Measurements from ENCODE around the gene PRR3. TPM values are rescaled to one million over a fixed set of nuclear protein-coding genes. Genes with fewer than 3 reads are reported as not detected.

Gene PRR3
- total and polyA plus RNA-seq, 2 of the 13 experiments (the other 11 are each of a cell fraction or from before 2014, with no cell fraction given), result 14.6 to 21.2 TPM

GRCh38 chr6:30556066-30556905, 809 bp upstream of the PRR3 start, which contains the start of gene GNL1 (continued):
- TF ChIP-seq RAD21 (CRISPR knock-in tag; IDR thresholded peaks at IDR 0.05) (peak; percentile 44; the same call in 1 of the 2 replicates), GMEB2 (CRISPR knock-in tag; IDR thresholded peaks at IDR 0.05; ENCODE audit: low read depth) (no peak), NFKB2 (CRISPR knock-in tag; IDR thresholded peaks at IDR 0.05; ENCODE audit: borderline replicate concordance) (peak; percentile 46; the same call in 1 of the 2 replicates), ESRRA (CRISPR knock-in tag; IDR thresholded peaks at IDR 0.05; ENCODE audit: low read depth) (peak; percentile 24; the same call in 1 of the 2 replicates), GZF1 (CRISPR knock-in tag; IDR thresholded peaks at IDR 0.05) (0 out of 2 replicates have a peak, but pooled peaks have one; percentile 68), DDIT3 (CRISPR knock-in tag; IDR thresholded peaks at IDR 0.05) (no peak), MIER3 (CRISPR knock-in tag; IDR thresholded peaks at IDR 0.05; ENCODE audit: borderline replicate concordance) (no peak), MYNN (CRISPR knock-in tag; IDR thresholded peaks at IDR 0.05; ENCODE audit: low read depth) (no peak), RFXAP (CRISPR knock-in tag; IDR thresholded peaks at IDR 0.05; ENCODE audit: borderline replicate concordance) (peak; percentile 68; the same call in 1 of the 2 replicates), ZNF432 (CRISPR knock-in tag; IDR thresholded peaks at IDR 0.05; ENCODE audit: borderline replicate concordance) (no peak), ZKSCAN8 (CRISPR knock-in tag; IDR thresholded peaks at IDR 0.05; ENCODE audit: borderline replicate concordance) (peak; percentile 65; the same call in 1 of the 2 replicates), ZNF598 (CRISPR knock-in tag; IDR thresholded peaks at IDR 0.05; ENCODE audit: borderline replicate concordance) (no peak), HOXA3 (CRISPR knock-in tag; IDR thresholded peaks at IDR 0.05) (peak; percentile 74; the same call in 1 of the 2 replicates), ZNF713 (CRISPR knock-in tag; IDR thresholded peaks at IDR 0.05) (no peak), FOXP1 (IDR thresholded peaks at IDR 0.05) (no peak), FOXP1 (CRISPR knock-in tag; IDR thresholded peaks at IDR 0.05) (no peak), FOSL2 (CRISPR knock-in tag; IDR thresholded peaks at IDR 0.05) (peak; percentile 62), ZNF441 (CRISPR knock-in tag; IDR thresholded peaks at IDR 0.05; ENCODE audit: borderline replicate concordance) (peak; percentile 94; the same call in 1 of the 2 replicates)
- TF ChIP-seq, protein P1, sequence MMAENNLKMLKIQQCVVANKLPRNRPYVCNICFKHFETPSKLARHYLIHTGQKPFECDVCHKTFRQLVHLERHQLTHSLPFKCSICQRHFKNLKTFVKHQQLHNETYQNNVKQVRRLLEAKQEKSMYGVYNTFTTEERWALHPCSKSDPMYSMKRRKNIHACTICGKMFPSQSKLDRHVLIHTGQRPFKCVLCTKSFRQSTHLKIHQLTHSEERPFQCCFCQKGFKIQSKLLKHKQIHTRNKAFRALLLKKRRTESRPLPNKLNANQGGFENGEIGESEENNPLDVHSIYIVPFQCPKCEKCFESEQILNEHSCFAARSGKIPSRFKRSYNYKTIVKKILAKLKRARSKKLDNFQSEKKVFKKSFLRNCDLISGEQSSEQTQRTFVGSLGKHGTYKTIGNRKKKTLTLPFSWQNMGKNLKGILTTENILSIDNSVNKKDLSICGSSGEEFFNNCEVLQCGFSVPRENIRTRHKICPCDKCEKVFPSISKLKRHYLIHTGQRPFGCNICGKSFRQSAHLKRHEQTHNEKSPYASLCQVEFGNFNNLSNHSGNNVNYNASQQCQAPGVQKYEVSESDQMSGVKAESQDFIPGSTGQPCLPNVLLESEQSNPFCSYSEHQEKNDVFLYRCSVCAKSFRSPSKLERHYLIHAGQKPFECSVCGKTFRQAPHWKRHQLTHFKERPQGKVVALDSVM (CRISPR knock-in tag; IDR thresholded peaks at IDR 0.05), result no peak
- TF ChIP-seq, protein P2, sequence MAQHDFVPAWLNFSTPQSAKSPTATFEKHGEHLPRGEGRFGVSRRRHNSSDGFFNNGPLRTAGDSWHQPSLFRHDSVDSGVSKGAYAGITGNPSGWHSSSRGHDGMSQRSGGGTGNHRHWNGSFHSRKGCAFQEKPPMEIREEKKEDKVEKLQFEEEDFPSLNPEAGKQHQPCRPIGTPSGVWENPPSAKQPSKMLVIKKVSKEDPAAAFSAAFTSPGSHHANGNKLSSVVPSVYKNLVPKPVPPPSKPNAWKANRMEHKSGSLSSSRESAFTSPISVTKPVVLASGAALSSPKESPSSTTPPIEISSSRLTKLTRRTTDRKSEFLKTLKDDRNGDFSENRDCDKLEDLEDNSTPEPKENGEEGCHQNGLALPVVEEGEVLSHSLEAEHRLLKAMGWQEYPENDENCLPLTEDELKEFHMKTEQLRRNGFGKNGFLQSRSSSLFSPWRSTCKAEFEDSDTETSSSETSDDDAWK (CRISPR knock-in tag; IDR thresholded peaks at IDR 0.05), result no peak
- TF ChIP-seq, protein P3, sequence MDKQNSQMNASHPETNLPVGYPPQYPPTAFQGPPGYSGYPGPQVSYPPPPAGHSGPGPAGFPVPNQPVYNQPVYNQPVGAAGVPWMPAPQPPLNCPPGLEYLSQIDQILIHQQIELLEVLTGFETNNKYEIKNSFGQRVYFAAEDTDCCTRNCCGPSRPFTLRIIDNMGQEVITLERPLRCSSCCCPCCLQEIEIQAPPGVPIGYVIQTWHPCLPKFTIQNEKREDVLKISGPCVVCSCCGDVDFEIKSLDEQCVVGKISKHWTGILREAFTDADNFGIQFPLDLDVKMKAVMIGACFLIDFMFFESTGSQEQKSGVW (CRISPR knock-in tag; IDR thresholded peaks at IDR 0.05; ENCODE audit: borderline replicate concordance), result no peak
- TF ChIP-seq, protein P4, sequence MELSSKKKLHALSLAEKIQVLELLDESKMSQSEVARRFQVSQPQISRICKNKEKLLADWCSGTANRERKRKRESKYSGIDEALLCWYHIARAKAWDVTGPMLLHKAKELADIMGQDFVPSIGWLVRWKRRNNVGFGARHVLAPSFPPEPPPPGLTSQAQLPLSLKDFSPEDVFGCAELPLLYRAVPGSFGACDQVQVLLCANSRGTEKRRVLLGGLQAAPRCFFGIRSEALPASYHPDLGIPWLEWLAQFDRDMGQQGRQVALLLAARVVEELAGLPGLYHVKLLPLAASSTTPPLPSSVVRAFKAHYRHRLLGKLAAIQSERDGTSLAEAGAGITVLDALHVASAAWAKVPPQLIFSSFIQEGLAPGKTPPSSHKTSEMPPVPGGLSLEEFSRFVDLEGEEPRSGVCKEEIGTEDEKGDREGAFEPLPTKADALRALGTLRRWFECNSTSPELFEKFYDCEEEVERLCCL (CRISPR knock-in tag; IDR thresholded peaks at IDR 0.05; ENCODE audit: borderline replicate concordance), result no peak; the same call in 1 of the 2 replicates
